Neuron (in vitro differentiated cells): ENCODE results near the gene SLC5A4.
"Not testable (repeated sequence)": the region's sequence is repeated elsewhere in the genome, so short reads cannot be mapped to it uniquely, and the experiment has no call there.

Experiments
- H2AFZ ChIP-seq: one replicate; pipeline ENCODE4 v1.6.1; 2013; ENCODE audit warnings: low read depth, mild to moderate bottlenecking, inconsistent platforms, low read length, moderate library complexity
- H3K27me3 ChIP-seq: one replicate; pipeline ENCODE4 v1.6.1; 2013; ENCODE audit warnings: low read length; ENCODE audit not compliant: insufficient read depth
- H3K36me3 ChIP-seq: one replicate; pipeline ENCODE4 v1.6.1; 2013; ENCODE audit warnings: low read length; ENCODE audit not compliant: insufficient read depth
- H3K4me1 ChIP-seq: one replicate; pipeline ENCODE4 v1.6.1; 2013; ENCODE audit warnings: low read length; ENCODE audit not compliant: insufficient read depth
- H3K4me3 ChIP-seq: 2 replicates; pipeline ENCODE4 v1.5.1; 2013; ENCODE audit warnings: mild to moderate bottlenecking, low read length, moderate library complexity
- H3K9me3 ChIP-seq: one replicate; pipeline ENCODE4 v1.6.1; 2013; ENCODE audit warnings: low read length

The SLC5A4 gene

DNA sequence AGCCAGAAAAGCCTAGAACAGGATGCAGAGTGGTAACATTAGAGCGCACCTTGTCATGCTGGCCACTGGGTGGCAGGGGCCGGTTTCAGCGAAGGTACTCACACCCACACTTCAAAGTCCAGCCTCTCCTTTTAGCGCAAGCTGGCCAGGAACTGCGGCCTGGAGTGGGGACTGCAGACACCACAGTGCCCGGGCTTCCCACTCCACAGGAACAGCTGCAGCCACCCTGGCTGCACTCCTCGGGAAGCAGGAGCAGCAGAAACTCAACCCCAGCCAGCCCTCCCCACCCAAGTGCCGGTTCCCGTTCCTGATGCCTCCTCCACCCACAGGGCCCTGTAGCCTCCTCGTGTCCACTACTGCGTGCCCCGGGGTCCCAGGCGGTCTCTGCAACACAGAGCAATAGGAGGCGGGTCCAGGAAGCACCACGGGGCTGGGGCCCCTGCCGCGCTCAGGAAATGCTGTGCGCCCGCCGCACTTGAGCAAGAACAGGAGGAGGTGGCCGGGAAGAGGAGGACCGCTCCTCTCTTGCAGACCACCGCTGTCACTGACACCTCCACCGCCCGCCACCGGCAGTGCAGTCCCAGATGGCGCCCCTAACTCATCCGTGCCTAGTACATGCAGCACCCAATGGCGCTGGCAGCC is 52.5 kb downstream of the SLC5A4 start:
- H2AFZ ChIP-seq = no peak overlapping the region
- no peaks in the 10 kb centered on the region for H3K36me3 ChIP-seq
- no peak overlapping the region for H3K4me3 ChIP-seq
- H3K4me1 ChIP-seq = peaks cover 9% of the 10 kb centered on the region
- H3K9me3 ChIP-seq = no peaks in the 10 kb centered on the region
- peaks cover 2% of the 10 kb centered on the region for H3K27me3 ChIP-seq

GRCh38 chr22:32202161-32202538 is 53.0 kb downstream of the SLC5A4 start:
- Histone ChIP-seq H2AFZ (no peak overlapping the region), H3K36me3 (no peaks in the 10 kb centered on the region), H3K27me3 (peaks cover 2% of the 10 kb centered on the region), H3K9me3 (no peaks in the 10 kb centered on the region), H3K4me1 (peaks cover 9% of the 10 kb centered on the region), H3K4me3 (no peak overlapping the region)

DNA sequence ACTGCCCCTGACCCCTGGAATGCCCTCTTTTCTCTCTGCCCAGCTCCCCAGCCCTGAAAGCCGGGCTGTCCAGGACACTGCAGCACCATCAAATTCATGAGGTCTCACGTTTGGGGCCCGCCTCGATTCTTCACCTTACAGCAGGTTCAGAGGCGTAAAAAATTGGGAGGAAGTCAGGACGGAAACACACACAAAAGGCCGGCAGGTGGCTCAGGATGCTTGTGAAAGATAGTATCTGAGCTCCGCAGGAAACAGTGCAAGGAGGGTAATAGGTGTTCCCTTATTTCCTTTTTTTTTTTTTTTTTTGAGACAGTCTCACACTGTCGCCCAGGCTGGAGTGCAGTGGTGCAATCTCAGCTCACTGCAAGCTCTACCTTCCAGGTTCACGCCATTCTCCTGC is 54.4 kb downstream of the SLC5A4 start:
- Histone ChIP-seq H3K4me1 (peaks cover 4% of the 10 kb centered on the region), H3K36me3 (no peaks in the 10 kb centered on the region), H2AFZ (no peak overlapping the region), H3K9me3 (no peaks in the 10 kb centered on the region), H3K4me3 (no peak overlapping the region), H3K27me3 (peaks cover 2% of the 10 kb centered on the region)

- Histone ChIP-seq H2AFZ (no peak overlapping the region), H3K9me3 (no peaks in the 10 kb centered on the region), H3K4me1 (peaks cover 4% of the 10 kb centered on the region), H3K36me3 (no peaks in the 10 kb centered on the region), H3K4me3 (no peak overlapping the region), H3K27me3 (peaks cover 2% of the 10 kb centered on the region)
These were observed 55.2 kb downstream of the SLC5A4 start for GRCh38 chr22:32199961-32200360.

GRCh38 chr22:32199341-32199740 is 55.8 kb downstream of the SLC5A4 start:
- H3K27me3 ChIP-seq = peaks cover 2% of the 10 kb centered on the region
- H3K36me3 ChIP-seq = no peaks in the 10 kb centered on the region
- H3K4me3 ChIP-seq = no peak overlapping the region
- peaks cover under 1% of the 10 kb centered on the region for H3K4me1 ChIP-seq
- no peaks in the 10 kb centered on the region for H3K9me3 ChIP-seq
- no peak overlapping the region for H2AFZ ChIP-seq

DNA sequence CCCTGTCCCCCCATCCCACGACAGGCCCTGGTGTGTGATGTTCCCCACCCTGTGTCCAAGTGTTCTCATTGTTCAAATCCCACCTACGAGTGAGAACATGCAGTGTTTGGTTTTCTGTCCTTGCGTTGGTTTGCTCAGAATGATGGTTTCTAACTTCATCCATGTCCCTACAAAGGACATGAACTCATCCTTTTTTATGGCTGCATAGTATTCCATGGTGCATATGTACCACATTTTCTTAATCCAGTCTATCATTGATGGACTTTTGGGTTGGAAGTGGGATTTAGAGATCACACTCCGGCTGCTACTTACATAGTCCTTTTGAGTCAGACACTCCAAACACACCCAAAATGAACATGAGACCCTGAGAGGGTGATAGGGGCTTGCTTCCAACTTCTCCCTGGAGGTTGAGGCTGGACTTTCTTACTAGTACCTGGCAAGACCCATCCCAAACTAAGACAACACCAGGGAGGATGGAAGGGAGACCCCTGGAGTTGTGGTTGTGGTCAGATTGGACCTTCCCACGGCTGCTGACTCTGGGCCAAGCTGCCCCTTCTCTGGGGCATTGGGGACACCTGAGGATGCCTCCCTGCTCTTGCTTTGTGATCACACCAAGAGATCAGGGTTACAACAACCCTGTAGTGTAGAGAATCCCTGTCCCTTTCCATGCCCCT is 57.5 kb downstream of the SLC5A4 start:
- not testable (repeated sequence) for H3K36me3 ChIP-seq, H2AFZ ChIP-seq, H3K4me3 ChIP-seq, H3K27me3 ChIP-seq, H3K4me1 ChIP-seq, H3K9me3 ChIP-seq

GRCh38 chr22:32195900-32196299 is 59.2 kb downstream of the SLC5A4 start:
- H3K27me3 ChIP-seq, H2AFZ ChIP-seq, H3K36me3 ChIP-seq, H3K4me1 ChIP-seq, H3K4me3 ChIP-seq, H3K9me3 ChIP-seq: not testable (repeated sequence)

GRCh38 chr22:32193346-32193745 is 61.8 kb downstream of the SLC5A4 start:
- H2AFZ ChIP-seq, H3K4me3 ChIP-seq, H3K4me1 ChIP-seq, H3K9me3 ChIP-seq, H3K36me3 ChIP-seq, H3K27me3 ChIP-seq: not testable (repeated sequence)

DNA sequence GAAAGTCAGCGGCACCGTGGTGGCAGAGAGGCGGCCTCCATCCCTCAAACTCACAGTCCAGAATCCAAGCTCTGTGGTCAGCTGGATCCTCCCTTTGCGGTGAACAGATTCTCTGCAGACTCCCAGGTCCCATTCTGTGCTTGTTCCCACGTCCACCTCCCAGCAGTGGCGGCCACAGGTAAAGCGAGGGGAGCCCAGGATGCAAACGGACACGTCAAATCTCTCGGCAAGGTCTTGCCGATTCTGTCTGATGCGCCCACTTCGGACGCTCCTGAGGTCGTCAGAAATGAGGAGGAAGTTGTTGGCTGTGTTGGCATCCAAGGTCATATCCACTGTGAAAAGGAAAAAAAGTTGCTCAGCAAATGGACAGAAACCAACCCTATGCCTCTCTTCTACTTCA is 64.1 kb downstream of the SLC5A4 start:
- not testable (repeated sequence) for H3K4me1 ChIP-seq, H2AFZ ChIP-seq, H3K36me3 ChIP-seq, H3K27me3 ChIP-seq, H3K4me3 ChIP-seq, H3K9me3 ChIP-seq

DNA sequence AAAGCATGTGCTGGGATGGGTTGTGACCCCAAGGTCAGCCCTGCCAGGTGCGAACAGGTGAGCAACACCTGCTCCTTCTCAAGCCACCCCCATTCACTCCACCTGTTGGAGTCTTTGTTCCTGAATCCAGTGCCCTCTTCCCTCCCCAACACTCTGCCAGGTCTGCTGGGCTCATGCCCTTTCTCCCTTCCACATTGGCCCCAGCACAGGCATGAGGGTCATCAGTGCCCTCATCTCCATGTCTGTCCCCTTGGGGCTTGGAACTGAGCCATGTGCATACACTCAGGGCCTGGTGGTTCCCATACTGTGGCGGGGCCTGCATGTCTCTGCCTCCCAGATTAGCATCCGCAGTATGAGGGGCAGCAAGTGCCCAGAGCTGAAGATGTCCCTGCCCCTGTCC is 69.3 kb downstream of the SLC5A4 start:
- H3K36me3 ChIP-seq = no peaks in the 10 kb centered on the region
- no peaks in the 10 kb centered on the region for H3K9me3 ChIP-seq
- no peaks in the 10 kb centered on the region for H3K4me1 ChIP-seq
- H3K4me3 ChIP-seq = no peak overlapping the region
- H3K27me3 ChIP-seq = peaks cover 3% of the 10 kb centered on the region
- no peak overlapping the region for H2AFZ ChIP-seq

- Histone ChIP-seq H3K4me1 (no peaks in the 10 kb centered on the region), H3K36me3 (no peaks in the 10 kb centered on the region), H3K4me3 (no peak overlapping the region), H2AFZ (no peak overlapping the region), H3K27me3 (peaks cover 9% of the 10 kb centered on the region), H3K9me3 (no peaks in the 10 kb centered on the region)
These were observed 71.5 kb downstream of the SLC5A4 start for GRCh38 chr22:32183625-32184024.

DNA sequence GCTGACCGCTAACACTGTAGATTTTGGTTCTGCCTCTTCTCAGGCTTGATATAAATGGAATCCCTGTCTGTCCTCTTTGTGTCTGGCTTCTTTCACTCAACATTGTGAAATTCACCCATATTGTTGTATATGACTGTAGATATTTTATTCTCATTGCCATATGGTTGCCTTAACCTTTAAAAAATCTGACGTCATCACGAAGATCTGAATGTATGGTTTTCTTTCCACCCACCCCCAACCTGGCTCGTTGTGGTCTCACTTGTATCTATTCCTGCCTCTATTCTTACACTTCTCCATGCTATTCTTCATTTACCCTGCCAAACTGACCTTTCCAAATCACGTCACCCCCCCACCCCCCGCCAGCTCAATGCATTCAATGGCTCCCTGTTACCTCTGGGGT is 74.1 kb downstream of the SLC5A4 start:
- H2AFZ ChIP-seq = no peak overlapping the region
- no peak overlapping the region for H3K4me3 ChIP-seq
- peaks cover 25% of the 10 kb centered on the region for H3K27me3 ChIP-seq
- H3K9me3 ChIP-seq = no peaks in the 10 kb centered on the region
- peaks cover 2% of the 10 kb centered on the region for H3K4me1 ChIP-seq
- H3K36me3 ChIP-seq = no peaks in the 10 kb centered on the region

DNA sequence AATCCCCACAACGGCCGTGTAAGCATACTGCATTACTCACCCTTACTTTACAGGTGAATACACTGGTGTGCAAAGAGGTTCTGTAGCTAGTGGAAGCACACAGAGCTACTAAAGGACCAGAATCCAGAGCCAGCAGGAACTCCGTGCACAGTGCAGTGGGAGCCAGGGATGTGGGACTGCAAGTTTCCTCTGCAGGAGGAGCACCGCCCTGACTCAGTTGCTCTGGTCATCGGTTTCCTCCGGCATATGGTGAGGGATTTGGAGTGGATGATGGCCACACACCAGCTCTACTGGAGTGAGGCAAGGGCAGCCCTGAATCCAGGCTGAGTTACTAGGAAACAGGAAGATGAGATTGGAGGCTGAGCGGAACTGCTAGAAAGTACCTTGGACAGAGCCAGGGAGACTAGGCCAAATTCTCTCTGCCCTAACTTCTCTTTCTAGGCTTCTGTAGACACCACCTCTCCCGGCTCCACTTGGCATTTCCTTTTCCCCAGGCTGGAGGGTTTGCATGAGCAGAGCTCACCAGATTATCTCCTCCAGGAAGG is 77.9 kb downstream of the SLC5A4 start:
- no peak overlapping the region for H3K4me3 ChIP-seq
- no peaks in the 10 kb centered on the region for H3K9me3 ChIP-seq
- H3K4me1 ChIP-seq = peaks cover 8% of the 10 kb centered on the region
- no peak overlapping the region for H2AFZ ChIP-seq
- H3K27me3 ChIP-seq = peaks cover 50% of the 10 kb centered on the region
- no peaks in the 10 kb centered on the region for H3K36me3 ChIP-seq
